GM19035 (cell line): Measurements from ENCODE around the gene PITPNC1.
"Not testable (repeated sequence)": the region's sequence is repeated elsewhere in the genome, so short reads cannot be mapped to it uniquely, and the experiment has no call there.

ENCODE experiments used
- ATAC-seq: cut with Tn5 transposase; IDR thresholded peaks from one replicate; pipeline ENCODE4 v1.9.1; 2021; ENCODE audit not compliant: unreplicated experiment

PITPNC1 gene

GRCh38 chr17:67711916-67712315 lies 334.8 kb downstream of the PITPNC1 start:
- no peak for ATAC-seq

- ATAC-seq: no peak
These were observed 335.3 kb downstream of the PITPNC1 start for GRCh38 chr17:67712375-67712774.

DNA sequence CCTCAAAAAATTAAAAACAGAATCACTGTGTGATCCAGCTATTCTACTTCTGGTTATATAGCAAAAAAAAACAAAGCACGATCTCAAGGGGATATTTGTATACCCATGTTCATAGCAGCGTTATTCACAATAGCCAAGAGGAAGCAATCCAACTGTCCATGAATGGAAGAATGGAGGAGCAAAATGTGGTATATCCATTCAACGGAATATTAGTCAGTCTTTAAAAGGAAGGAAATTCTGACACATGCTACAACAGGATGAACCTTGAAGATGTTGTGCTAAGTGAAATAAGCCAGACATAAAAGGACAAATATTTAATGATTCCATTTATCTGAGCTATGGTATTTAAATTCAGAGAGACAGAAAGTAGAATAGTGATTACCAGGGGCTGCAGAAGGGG lies 336.1 kb downstream of the PITPNC1 start:
- ATAC-seq: no peak

- ATAC-seq: no peak
These were observed 339.3 kb downstream of the PITPNC1 start for GRCh38 chr17:67716405-67716798.

- peak; percentile 0 for ATAC-seq
These were observed 340.1 kb downstream of the PITPNC1 start for GRCh38 chr17:67717192-67717623.

GRCh38 chr17:67717624-67718324 lies 340.7 kb downstream of the PITPNC1 start, which contains the start of gene NOL11:
TSS of gene NOL11 (plus strand) at chr17:67717936. CDS start at chr17:67717948, 12 bp downstream.
- ATAC-seq: peak; percentile 97

- ATAC-seq: peak; percentile 2
These were observed 341.4 kb downstream of the PITPNC1 start for GRCh38 chr17:67718325-67718941.

DNA sequence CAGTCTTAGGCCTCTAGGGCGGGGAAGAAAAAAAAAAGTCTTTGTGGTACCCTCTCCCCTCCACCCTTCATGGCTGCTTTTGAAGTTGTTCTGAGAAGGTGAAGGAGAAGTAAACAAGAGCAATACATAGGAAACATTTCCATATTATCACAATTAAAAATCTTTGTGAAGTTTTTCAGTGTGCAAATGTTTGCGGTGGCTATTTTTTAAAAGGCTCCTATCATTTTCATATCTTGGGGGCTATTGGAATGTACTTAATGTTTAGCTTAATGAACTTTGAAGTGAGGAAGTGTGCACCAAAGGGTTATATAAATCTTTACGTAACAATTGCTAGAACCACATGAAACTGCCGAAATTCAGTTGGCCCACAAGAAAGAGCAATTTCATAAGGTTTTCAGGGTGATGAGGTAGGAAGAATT lies 348.3 kb downstream of the PITPNC1 start:
- no peak for ATAC-seq

DNA sequence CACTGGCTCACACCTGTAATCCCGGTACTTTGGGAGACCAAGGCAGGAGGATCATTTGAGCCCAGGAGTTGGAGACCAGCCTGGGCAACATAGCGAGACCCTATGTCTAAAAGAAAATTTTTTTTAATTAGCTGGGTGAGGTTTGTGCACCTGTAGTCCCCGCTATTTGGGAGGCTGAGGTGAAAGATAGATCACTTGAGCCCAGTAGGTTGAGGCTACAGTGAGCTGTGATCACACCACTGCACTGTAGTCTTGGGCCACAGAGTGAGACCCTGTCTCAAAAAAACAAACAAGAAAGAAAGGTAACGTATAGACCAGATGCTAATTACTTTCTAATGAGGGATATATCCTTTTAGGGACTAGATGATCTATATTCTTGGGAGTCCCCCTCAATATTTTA lies 348.7 kb downstream of the PITPNC1 start:
- no peak for ATAC-seq

- not testable (repeated sequence) for ATAC-seq
These were observed 350.3 kb downstream of the PITPNC1 start for GRCh38 chr17:67727152-67728039.

DNA sequence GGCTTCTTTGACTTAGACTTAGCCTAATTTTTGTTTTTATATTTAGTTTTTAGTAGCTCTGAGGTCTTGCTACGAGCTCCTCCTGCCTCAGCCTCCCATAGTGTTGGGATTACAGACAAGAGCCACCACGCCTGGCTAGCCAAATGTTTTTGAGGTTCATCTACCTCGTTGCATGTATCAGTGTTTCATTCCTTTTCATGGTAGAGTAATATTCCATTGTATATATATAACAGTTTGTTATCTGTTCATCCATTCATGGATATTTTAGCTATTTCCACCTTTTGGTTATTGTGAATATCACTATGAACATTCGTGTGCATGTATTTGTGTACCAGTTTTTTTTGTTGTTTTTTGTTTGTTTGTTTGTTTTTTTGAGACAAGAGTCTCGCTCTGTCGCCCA lies 352.8 kb downstream of the PITPNC1 start:
- ATAC-seq: no peak

- no peak for ATAC-seq
These were observed 353.6 kb downstream of the PITPNC1 start for GRCh38 chr17:67730731-67731130.

DNA sequence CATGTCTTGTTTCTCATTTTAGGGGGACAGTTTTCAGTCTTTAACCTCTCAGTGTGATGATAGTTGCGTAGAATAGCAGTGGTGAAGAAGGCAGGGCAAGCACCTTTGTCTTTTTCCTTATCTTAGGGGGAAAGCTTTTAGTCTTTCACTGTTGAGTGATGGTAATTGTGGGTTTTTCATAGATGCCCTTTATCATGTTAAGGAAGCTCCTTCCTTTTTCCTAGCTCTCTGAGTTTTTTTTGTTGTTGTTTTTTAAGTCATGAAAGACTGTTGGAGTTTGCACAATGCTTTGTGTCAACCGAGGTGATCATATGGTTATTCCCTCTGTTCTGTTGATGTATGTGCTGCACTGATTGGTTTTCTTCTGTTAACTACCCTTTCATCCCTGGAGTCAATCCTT lies 356.4 kb downstream of the PITPNC1 start:
- no peak for ATAC-seq

- ATAC-seq: no peak
These were observed 360.1 kb downstream of the PITPNC1 start for GRCh38 chr17:67737145-67737544.

- no peak for ATAC-seq
These were observed 364.9 kb downstream of the PITPNC1 start for GRCh38 chr17:67742025-67742424.
